HG03108 (cell line): ENCODE results near the gene SAMD1.

Source experiments
- ATAC-seq: cut with Tn5 transposase; IDR thresholded peaks from one replicate; pipeline ENCODE4 v1.9.1; 2021; ENCODE audit warnings: moderate library complexity; ENCODE audit not compliant: unreplicated experiment

SAMD1 gene

GRCh38 chr19:14089662-14090508, 666 bp downstream of the SAMD1 start:
- ATAC-seq = no peak

GRCh38 chr19:14089412-14089661, 1.2 kb downstream of the SAMD1 start:
- ATAC-seq = no peak

- no peak for ATAC-seq
Measured at GRCh38 chr19:14088634-14089411, 1.7 kb downstream of the SAMD1 start.

- no peak for ATAC-seq
Measured at GRCh38 chr19:14086098-14086497, 4.5 kb downstream of the SAMD1 start.

- ATAC-seq = no peak
Measured at GRCh38 chr19:14085309-14085995, 5.1 kb downstream of the SAMD1 start, which contains the start of gene C19orf67. TSS of gene C19orf67 (minus strand) at chr19:14085783. CDS start at chr19:14085627, 156 bp downstream.

DNA sequence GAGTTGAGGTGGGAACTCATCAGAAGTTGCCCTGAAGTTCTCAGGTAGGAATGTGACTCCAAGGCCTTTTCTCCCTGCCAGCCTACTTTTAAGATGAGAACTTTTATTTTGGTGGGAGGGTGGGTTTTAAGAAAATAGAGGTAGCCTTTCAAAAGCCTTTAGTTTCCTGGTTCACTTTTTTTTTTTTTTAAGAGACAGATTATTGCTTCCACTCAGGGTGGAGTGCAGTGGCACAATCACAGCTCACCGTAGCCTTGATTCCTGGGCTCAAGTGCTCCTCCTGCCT, 7.9 kb downstream of the SAMD1 start:
- ATAC-seq = no peak

- ATAC-seq = no peak
Measured at GRCh38 chr19:14081797-14082674, 8.5 kb downstream of the SAMD1 start.

GRCh38 chr19:14080887-14081796, 9.4 kb downstream of the SAMD1 start:
- ATAC-seq = peak; percentile 81

- no peak for ATAC-seq
Measured at GRCh38 chr19:14078411-14078810, 12.1 kb downstream of the SAMD1 start.

- ATAC-seq = no peak
Measured at GRCh38 chr19:14073925-14074838, 16.4 kb downstream of the SAMD1 start.

- ATAC-seq = peak; percentile 53
Measured at GRCh38 chr19:14073261-14073924, 17.2 kb downstream of the SAMD1 start.

- no peak for ATAC-seq
Measured at GRCh38 chr19:14072535-14073260, 17.9 kb downstream of the SAMD1 start, which contains the start of gene MISP3. TSS of gene MISP3 (plus strand) at chr19:14072786. CDS start at chr19:14073310, 524 bp downstream.

DNA sequence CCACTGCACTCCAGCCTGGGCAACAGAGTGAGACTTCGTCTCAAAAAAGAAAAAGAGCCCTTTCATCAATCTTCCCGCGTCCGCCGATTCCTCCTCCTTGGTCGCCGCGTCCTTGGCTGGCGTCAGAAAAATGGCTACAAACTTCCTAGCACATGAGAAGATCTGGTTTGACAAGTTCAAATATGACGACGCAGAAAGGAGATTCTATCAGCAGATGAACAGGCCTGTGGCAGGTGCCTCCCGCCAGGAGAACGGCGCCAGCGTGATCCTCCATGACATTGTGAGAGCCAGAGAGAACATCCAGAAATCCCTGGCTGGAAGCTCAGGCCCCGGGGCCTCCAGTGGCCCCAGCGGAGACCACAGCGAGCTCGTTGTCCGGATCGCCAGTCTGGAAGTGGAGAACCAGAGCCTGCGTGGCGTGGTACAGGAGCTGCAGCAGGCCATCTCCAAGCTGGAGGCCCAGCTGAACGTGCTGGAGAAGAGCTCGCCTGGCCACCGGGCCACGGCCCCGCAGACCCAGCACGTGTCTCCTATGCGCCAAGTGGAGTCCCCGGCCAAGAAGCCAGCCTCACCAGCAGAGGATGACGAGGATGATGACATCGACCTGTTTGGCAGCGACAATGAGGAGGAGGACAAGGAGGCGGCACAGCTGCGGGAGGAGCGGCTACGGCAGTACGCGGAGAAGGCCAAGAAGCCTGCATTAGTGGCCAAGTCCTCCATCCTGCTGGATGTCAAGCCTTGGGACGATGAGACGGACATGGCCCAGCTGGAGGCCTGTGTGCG, 20.1 kb downstream of the SAMD1 start:
- no peak for ATAC-seq

DNA sequence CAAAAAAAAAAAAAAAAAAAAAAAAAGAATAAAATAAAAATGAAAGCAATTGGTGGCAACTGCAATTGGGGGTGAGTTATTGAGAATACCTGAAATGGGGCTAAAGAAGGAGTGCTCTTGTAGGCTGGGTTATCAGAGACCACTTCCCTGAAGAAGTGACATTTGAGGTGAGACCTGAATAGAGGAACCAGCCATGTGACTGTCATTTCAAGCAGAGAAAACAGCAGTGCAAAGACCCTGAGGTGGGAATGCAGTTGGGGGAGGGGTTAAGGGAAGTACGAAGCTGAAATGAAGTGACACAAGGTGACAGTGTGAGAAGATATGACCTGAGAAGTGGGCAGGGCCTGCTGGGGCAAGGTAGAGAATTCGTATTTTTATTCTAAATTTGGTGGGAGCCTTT, 24.4 kb downstream of the SAMD1 start:
- no peak for ATAC-seq

- ATAC-seq = no peak
Measured at GRCh38 chr19:14063105-14063504, 27.4 kb downstream of the SAMD1 start.

GRCh38 chr19:14062558-14062855, 28.0 kb downstream of the SAMD1 start:
- no peak for ATAC-seq
